HepG2 (cell line): ENCODE results near the gene SERPINE2.

Experiments used
- POLR2A ChIP-seq, 2 experiments: IDR thresholded peaks; 2 replicates each; pipeline ENCODE4 v1.6.1; 2011; ENCODE audit warnings: low read depth in 2 of 2, low read length in 2 of 2, mild to moderate bottlenecking in 1 of 2, moderate library complexity in 1 of 2; ENCODE audit not compliant: insufficient read depth in 1 of 2
- TF ChIP-seq, protein P1 (sequence below): sonication (generic); formaldehyde crosslinking; IDR thresholded peaks from 2 replicates; pipeline ENCODE4 v1.5.0; 2020; ENCODE audit warnings: mild to moderate bottlenecking, missing genetic modification reagents, moderate library complexity

GRCh38 chr2:223969315-223969714 is 69.8 kb downstream of the SERPINE2 start:
- TF ChIP-seq POLR2A (IDR thresholded peaks at IDR 0.05; ENCODE audit: insufficient read depth in 1 of 2, low read depth in 2 of 2, low read length in 2 of 2) = no peak
- TF ChIP-seq, protein P1, sequence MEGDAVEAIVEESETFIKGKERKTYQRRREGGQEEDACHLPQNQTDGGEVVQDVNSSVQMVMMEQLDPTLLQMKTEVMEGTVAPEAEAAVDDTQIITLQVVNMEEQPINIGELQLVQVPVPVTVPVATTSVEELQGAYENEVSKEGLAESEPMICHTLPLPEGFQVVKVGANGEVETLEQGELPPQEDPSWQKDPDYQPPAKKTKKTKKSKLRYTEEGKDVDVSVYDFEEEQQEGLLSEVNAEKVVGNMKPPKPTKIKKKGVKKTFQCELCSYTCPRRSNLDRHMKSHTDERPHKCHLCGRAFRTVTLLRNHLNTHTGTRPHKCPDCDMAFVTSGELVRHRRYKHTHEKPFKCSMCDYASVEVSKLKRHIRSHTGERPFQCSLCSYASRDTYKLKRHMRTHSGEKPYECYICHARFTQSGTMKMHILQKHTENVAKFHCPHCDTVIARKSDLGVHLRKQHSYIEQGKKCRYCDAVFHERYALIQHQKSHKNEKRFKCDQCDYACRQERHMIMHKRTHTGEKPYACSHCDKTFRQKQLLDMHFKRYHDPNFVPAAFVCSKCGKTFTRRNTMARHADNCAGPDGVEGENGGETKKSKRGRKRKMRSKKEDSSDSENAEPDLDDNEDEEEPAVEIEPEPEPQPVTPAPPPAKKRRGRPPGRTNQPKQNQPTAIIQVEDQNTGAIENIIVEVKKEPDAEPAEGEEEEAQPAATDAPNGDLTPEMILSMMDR (CRISPR knock-in tag) = no peak
